Astrocyte (in vitro differentiated cells and primary cell): ENCODE results near the gene JAML.

Experiments used
- CTCF ChIP-seq: IDR thresholded peaks from 2 replicates; pipeline ENCODE4 v1.5.1; 2011; ENCODE audit warnings: low read depth, mild to moderate bottlenecking, inconsistent platforms, low read length, moderate library complexity; ENCODE audit not compliant: insufficient read depth
- EZH2 ChIP-seq: IDR thresholded peaks from 2 replicates; pipeline ENCODE4 v1.6.1; 2012; ENCODE audit warnings: mild to moderate bottlenecking, low read length, inconsistent platforms; ENCODE audit not compliant: insufficient read depth

GRCh38 chr11:118168316-118168715 lies 56.5 kb downstream of the JAML start:
- no peak for TF ChIP-seq CTCF
- TF ChIP-seq EZH2: no peak
